K562 (cell line): Measurements from ENCODE around the gene ZDHHC8. TPM values are rescaled to one million over a fixed set of nuclear protein-coding genes. Genes with fewer than 3 reads are reported as not detected.
A peak's percentile ranks its signal among the peaks of the same experiment; 100 is the strongest.

Source experiments
- CBX2 ChIP-seq: fragments of 200-600 bp; sonication (generic); IDR thresholded peaks from one replicate; pipeline ENCODE4 v1.6.1; 2012; ENCODE audit warnings: mild to moderate bottlenecking, low read length, inconsistent platforms; ENCODE audit not compliant: insufficient read depth, poor library complexity, severe bottlenecking
- GATA2 ChIP-seq: sonication (generic); formaldehyde crosslinking; IDR thresholded peaks from 2 replicates; pipeline ENCODE4 v1.4.0; 2020; ENCODE audit warnings: mild to moderate bottlenecking, missing genetic modification reagents
- GATAD2B ChIP-seq: fragments of 450-650 bp; IDR thresholded peaks from 2 replicates; pipeline ENCODE4 v1.6.1; 2017; ENCODE audit warnings: mild to moderate bottlenecking, borderline replicate concordance
- HOXB6 ChIP-seq: fragments of 250-450 bp; sonication (Bioruptor Pico); IDR thresholded peaks from 2 replicates; pipeline ENCODE4 v1.5.1; 2022; ENCODE audit warnings: mild to moderate bottlenecking, borderline replicate concordance
- KLF13 ChIP-seq: fragments of 450-650 bp; IDR thresholded peaks from 2 replicates; pipeline ENCODE4 v1.6.1; 2016; ENCODE audit warnings: missing genetic modification characterization, low read depth, mild to moderate bottlenecking, missing compliant biosample characterization, moderate library complexity, borderline replicate concordance
- PKNOX1 ChIP-seq: fragments of 450-650 bp; IDR thresholded peaks from 2 replicates; pipeline ENCODE4 v1.6.1; 2016
- RBM39 ChIP-seq: fragments of 200-400 bp; formaldehyde crosslinking; optimal IDR thresholded peaks from 2 replicates; pipeline ENCODE3; 2018; ENCODE audit warnings: low read depth, low read length
- ZFP1 ChIP-seq: fragments of 450-650 bp; formaldehyde crosslinking; IDR thresholded peaks from 2 replicates; pipeline ENCODE4 v1.4.0; 2020; ENCODE audit warnings: mild to moderate bottlenecking, mixed read lengths
- ZNF253 ChIP-seq: fragments of 250-450 bp; sonication (Bioruptor Pico); conservative IDR thresholded peaks from 2 replicates; pipeline ENCODE4 v1.6.1; 2021; ENCODE audit warnings: mild to moderate bottlenecking
- ZNF584 ChIP-seq: fragments of 200-800 bp; sonication (Bioruptor generic); IDR thresholded peaks from 2 replicates; pipeline ENCODE4 v1.6.1; 2016; ENCODE audit warnings: low read depth, mild to moderate bottlenecking, missing genetic modification characterization, missing compliant biosample characterization
- ZNF764 ChIP-seq: fragments of 250-450 bp; sonication (Bioruptor Pico); IDR thresholded peaks from 2 replicates; pipeline ENCODE4 v1.4.0; 2020; ENCODE audit warnings: low read depth, mild to moderate bottlenecking, moderate library complexity
- polyA plus RNA-seq, 8 experiments: library from polyadenylated mRNA; depleted of rRNA in 4 of 8; stranded (reverse) in 5 of 8; unstranded in 3 of 8; fragments of >200 nt; fragmentation: Nextera tagmentation in 2 of 8; fragmentation: Illumina TruSeq in 1 of 8; extraction: Ambion mirVana in 2 of 8; extraction: Trizol in 1 of 8; gene quantifications; 2 replicates each; pipeline versions ENCODE4 v1.2.1 to v1.2.3, GENCODE V29; 2011 to 2014; ENCODE audit warnings: inconsistent platforms in 1 of 8, missing spikeins in 1 of 8
- total RNA-seq, 7 experiments: library from RNA; depleted of rRNA in 6 of 7; stranded (reverse); fragments of >200 nt in 6 of 7; fragmentation: Illumina TruSeq in 2 of 7; extraction: Trizol in 2 of 7; gene quantifications; 2 replicates each; pipeline versions ENCODE4 v1.2.1 to v1.2.3, GENCODE V29; 2011 to 2021; ENCODE audit warnings: low replicate concordance in 1 of 7
- TF ChIP-seq, protein P1 (sequence below), 2 experiments: fragments of 450-650 bp; conservative IDR thresholded peaks; 2 replicates each; pipeline ENCODE4 v1.6.1; 2017; ENCODE audit warnings: mild to moderate bottlenecking in 2 of 2, moderate library complexity in 2 of 2

Gene ZDHHC8
- total and polyA plus RNA-seq, 9 of the 15 experiments (the other 6 are each of a cell fraction or from before 2014, with no cell fraction given): 0.04 to 109 (median 16.4) TPM

GRCh38 chr22:20194681-20195593, 63.3 kb downstream of the ZDHHC8 start (continued):
- TF ChIP-seq ZNF764 (CRISPR knock-in tag) (peak; percentile 51; the same call in 1 of the 2 replicates), ZNF584 (no peak), HOXB6 (CRISPR knock-in tag) (no peak), GATA2 (CRISPR knock-in tag) (no peak), GATAD2B (no peak), CBX2 (no peak), PKNOX1 (no peak), ZNF253 (CRISPR knock-in tag) (no peak), RBM39 (no peak), KLF13 (tag) (no peak), ZFP1 (no peak)
- TF ChIP-seq, protein P1, sequence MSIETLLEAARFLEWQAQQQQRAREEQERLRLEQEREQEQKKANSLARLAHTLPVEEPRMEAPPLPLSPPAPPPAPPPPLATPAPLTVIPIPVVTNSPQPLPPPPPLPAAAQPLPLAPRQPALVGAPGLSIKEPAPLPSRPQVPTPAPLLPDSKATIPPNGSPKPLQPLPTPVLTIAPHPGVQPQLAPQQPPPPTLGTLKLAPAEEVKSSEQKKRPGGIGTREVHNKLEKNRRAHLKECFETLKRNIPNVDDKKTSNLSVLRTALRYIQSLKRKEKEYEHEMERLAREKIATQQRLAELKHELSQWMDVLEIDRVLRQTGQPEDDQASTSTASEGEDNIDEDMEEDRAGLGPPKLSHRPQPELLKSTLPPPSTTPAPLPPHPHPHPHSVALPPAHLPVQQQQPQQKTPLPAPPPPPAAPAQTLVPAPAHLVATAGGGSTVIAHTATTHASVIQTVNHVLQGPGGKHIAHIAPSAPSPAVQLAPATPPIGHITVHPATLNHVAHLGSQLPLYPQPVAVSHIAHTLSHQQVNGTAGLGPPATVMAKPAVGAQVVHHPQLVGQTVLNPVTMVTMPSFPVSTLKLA (conservative IDR thresholded peaks at IDR 0.05): no peak
